ENCODE measurements around the gene APCDD1L.

The APCDD1L gene

DNA sequence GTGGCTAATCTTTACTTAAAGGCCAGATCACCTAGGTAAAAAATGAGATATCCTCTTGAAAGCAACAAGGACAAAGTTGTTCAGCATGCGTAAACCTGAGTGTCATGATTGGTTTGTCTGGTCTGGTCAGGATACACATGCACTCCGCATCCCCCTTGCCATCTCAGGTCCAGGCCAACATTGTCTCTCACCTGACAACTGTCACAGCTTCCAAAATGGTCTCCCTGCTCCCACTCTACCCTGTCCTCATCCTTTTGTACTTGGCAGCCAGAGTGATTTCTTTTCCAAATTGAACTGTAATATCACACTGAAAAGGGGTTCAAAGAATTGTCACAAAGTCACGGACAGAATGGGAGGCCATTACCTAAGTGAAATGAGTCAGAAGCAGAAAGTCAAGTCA lies 21.1 kb upstream of the APCDD1L start:
- TF ChIP-seq GATA1 (IDR thresholded peaks at IDR 0.05; ENCODE audit: low read depth, low read length) (no peak), POLR2A (IDR thresholded peaks at IDR 0.05; ENCODE audit: low read length) (no peak)

DNA sequence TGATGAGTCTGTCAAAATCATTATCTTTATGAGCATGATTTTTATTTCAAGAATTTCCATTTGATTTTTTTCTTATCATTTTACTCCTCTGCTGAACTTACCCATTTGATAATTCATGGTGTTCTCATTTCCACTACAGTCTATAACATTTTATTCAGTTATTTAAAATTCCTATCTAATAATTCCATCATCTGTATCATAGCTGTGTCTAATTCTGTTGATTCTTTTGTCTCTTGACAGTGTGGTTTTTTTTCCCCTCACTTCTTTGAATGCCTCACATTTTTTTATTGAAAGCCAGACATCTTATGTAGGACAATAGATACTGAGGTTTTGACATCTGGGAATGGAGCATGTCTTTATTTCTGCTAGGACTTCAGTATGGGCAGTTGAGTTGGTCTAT lies 16.5 kb upstream of the APCDD1L start:
- DNase-seq, result no peak
- TF ChIP-seq GATA1 (IDR thresholded peaks at IDR 0.05; ENCODE audit: low read depth, low read length) (no peak), POLR2A (IDR thresholded peaks at IDR 0.05; ENCODE audit: low read length) (no peak)

More for the DNA sequence above, 21.1 kb upstream of the APCDD1L start:
- DNase-seq, result no peak

DNA sequence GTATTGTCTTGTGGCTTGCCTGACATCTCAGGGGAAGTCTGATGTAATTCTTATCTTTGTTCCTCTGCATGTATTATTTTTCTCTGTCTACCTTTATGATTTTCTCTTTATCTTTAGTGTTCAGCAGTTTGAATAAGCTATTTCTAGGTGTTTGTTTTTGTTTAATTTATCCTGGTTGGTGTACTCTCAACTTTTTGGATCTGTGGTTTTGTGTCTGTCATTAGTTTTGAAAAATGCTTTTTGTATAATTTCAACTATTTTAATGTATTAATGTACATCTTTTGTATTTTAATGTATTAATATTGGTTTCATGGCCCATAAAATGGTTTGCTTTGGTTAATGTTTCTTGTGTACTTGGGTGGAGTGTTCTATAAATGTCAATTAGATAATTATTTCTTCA lies 15.9 kb upstream of the APCDD1L start:
- DNase-seq, result no peak
- TF ChIP-seq POLR2A (IDR thresholded peaks at IDR 0.05; ENCODE audit: low read length) (no peak), GATA1 (IDR thresholded peaks at IDR 0.05; ENCODE audit: low read depth, low read length) (no peak)

DNA sequence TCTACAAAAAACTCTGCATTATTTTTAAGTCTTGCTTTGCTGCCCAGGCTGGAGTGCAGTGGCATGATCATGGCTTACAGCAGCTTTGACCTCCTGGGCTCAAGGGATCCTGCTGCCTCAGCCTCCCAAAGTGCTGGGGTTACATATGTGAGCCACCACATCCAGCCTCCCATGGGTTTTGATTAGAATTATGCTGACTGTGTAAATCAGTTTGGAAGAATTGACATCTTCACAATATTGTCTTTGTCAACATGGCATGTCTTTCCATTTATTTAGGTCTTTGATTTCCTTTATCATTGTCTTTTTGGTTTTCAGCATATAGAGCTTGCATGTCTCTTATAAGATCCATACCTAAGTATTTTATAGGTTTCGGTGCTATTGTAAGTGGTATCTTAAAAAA lies 13.2 kb upstream of the APCDD1L start:
- no peak for DNase-seq
- TF ChIP-seq GATA1 (IDR thresholded peaks at IDR 0.05; ENCODE audit: low read depth, low read length), result no peak
- TF ChIP-seq POLR2A (IDR thresholded peaks at IDR 0.05; ENCODE audit: low read length), result no peak

DNA sequence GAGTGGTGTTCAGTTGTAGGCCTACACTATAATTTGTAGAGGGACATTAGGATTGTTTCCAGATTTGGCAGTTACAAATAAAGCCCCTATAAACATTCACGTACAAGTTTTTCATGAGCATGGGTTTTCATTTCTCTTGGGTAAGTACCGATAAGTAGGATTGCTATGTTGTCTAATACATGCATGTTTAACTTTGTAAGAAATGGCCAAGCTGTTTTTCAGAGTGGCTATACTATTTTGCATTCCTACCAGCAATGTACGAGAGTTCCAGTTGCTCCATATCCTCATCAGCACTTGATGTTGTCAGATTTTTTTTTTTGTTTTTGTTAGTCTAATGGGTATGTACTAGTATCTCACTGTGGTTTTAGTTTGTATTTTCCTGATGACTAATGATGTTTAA lies 11.2 kb upstream of the APCDD1L start:
- no peak for DNase-seq
- TF ChIP-seq GATA1 (IDR thresholded peaks at IDR 0.05; ENCODE audit: low read depth, low read length) (no peak), POLR2A (IDR thresholded peaks at IDR 0.05; ENCODE audit: low read length) (no peak)

DNA sequence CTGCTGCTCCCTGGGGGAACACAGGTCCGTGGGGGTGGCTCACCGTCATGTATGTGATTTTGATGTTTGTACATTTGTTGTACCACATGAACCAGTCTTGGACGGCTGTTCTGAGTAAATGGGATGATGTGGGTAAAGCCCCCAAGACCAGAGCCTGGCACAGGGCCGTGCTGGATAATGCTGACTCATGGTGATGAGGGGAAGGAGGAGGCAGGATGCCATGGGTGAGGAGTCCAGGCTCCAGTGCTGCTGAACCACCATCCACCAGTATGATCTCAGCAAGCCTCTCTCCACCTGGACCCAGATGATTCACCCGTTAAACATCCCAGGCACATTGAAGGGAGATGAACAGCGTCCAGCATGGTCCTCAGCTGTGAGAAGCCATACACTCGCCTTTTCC lies 9.6 kb upstream of the APCDD1L start:
- DNase-seq, result no peak

DNA sequence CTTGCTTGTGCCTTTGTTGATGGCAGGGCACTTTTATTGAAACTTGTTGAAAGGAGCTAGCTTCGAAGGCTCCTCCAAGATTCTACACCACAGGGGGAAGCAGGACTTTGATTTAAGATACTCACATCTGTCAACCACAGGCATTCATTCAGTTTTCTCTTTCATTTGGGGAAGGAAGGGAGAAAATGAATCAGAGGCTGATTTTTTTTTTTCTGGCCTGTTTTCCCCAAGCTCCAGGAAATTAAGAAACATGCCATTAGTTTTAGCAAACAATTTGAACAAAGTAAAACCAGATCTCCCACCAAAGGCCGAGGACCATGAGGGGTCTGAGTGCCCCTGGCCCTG lies 8.7 kb upstream of the APCDD1L start:
- DNase-seq, result no peak

More for the DNA sequence above, 9.6 kb upstream of the APCDD1L start:
- TF ChIP-seq GATA1 (IDR thresholded peaks at IDR 0.05; ENCODE audit: low read depth, low read length) (no peak), POLR2A (IDR thresholded peaks at IDR 0.05; ENCODE audit: low read length) (no peak)

DNA sequence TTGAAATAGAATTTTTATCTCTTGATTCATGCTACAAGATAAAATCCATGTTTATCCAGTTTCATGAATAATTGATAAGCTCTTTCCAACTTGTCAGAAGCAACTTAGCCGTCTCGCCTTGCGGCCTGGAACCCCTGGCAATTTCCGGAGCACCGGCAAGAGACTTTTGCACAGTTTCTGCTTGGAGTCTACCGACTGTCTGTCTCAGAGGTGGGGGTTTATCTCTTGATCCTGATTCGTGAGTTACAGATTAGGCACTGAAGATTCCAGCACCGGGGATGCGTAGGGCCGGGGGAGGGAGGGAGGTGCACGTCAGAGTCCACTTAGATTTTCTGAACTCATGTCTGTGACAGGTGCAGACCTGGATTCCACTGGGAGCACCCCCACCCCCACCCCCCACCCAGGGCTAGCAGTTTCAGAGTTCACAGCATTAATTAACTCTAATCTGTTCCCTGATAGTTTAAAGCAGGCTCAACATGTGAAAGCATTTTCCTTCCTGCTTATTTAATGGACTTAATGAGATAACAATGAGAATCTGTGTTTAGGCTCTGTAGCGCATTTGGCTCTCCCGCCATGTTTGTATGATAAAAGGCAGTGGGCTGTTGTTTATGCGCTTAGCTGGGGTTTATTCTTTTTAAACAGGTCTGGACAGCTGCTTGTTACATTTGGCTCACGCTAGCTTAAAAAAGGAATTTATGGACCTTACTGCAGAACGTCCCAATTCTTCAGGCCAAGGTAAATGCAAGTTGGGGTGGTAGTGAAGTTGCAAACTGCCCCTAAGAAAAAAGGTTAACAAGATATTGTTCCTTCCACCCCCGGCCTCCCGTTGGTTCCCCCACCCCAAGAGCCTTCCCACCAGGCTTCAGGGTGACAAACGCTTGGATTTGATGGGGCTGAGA lies 8.1 kb upstream of the APCDD1L start:
- DNase-seq, result no peak
- TF ChIP-seq POLR2A (IDR thresholded peaks at IDR 0.05; ENCODE audit: low read length) (no peak), GATA1 (IDR thresholded peaks at IDR 0.05; ENCODE audit: low read depth, low read length) (no peak)

More for the DNA sequence above, 8.7 kb upstream of the APCDD1L start:
- TF ChIP-seq GATA1 (IDR thresholded peaks at IDR 0.05; ENCODE audit: low read depth, low read length) (no peak), POLR2A (IDR thresholded peaks at IDR 0.05; ENCODE audit: low read length) (no peak)

DNA sequence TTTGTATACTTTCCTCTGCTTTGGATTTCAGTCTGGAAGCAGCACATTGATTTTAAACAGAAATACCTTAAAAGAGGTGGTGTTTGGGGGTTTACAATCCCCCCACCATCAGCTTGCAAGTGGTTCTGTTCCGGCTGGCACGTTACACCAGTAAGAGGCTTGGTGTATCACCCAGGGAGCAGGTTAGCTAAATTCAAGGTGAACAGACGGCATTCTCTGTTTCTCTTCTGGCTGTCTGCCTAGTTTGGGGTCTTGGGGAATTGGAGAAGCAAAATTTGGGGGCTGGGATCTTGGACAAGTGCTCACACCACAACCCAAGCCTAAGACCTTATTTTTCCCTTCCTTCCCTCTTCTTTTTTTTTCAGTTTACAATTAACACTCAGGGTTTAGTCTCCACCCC lies 7.5 kb upstream of the APCDD1L start:
- DNase-seq, result no peak
- TF ChIP-seq POLR2A (IDR thresholded peaks at IDR 0.05; ENCODE audit: low read length) (no peak), GATA1 (IDR thresholded peaks at IDR 0.05; ENCODE audit: low read depth, low read length) (no peak)

DNA sequence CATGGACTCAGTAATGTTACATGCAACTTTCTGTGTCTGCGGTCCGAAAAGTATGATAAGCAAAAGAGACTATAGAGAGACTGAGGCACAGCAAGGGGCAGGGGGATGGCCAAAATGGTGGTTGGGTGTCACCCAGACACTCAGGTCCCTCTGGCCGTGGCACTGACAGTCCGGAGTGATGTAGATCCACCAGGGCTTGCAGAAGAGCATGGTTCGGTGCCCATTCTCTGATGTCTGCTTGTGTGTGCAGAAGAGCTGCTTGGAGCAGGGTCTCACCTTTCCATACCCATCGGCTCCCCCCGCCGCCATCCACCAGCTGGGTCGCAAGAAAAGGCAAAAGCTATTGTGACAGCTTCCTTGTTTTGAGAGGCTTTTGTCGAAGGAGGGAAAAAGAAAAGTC lies 6.6 kb upstream of the APCDD1L start:
- TF ChIP-seq GATA1 (IDR thresholded peaks at IDR 0.05; ENCODE audit: low read depth, low read length) (no peak), POLR2A (IDR thresholded peaks at IDR 0.05; ENCODE audit: low read length) (no peak)
- DNase-seq, result no peak

DNA sequence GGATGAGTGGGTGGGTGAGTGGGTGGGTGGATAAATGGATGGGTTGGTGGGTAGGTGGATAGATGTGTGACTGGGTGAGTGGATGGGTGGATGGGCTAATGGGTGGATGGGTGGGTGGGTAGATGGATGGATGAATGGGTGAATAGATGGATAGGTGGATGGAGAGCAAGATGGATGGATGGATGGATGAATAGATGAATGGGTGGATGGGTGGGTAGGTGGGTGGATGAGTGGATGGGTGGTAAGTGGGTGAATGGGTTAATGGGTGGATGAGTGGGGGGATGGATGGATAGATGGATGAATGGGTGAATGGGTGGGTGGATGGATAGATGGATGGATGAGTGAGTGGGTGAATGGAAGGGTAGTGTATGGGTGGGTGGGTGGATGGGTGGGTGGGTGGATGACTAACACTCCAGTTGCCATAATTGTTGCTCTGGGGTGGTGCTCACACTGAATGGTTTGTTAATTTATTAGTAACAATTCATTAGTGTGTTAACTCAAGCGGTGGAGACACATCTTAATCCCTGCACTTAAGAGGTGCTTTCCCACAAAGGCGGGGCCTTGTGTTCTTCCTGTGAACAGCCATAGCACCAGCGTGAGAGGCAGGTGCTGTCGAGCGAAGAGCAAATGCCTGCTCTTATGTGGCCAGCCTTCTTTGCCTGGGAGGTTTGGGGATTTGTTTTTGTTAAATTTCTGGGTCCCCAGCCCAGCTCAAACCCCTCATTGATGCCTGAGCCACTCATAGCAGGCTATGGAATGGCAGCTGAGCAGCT lies 4.9 kb upstream of the APCDD1L start:
- TF ChIP-seq GATA1 (IDR thresholded peaks at IDR 0.05; ENCODE audit: low read depth, low read length), result no peak
- TF ChIP-seq POLR2A (IDR thresholded peaks at IDR 0.05; ENCODE audit: low read length), result no peak
- no peak for DNase-seq

DNA sequence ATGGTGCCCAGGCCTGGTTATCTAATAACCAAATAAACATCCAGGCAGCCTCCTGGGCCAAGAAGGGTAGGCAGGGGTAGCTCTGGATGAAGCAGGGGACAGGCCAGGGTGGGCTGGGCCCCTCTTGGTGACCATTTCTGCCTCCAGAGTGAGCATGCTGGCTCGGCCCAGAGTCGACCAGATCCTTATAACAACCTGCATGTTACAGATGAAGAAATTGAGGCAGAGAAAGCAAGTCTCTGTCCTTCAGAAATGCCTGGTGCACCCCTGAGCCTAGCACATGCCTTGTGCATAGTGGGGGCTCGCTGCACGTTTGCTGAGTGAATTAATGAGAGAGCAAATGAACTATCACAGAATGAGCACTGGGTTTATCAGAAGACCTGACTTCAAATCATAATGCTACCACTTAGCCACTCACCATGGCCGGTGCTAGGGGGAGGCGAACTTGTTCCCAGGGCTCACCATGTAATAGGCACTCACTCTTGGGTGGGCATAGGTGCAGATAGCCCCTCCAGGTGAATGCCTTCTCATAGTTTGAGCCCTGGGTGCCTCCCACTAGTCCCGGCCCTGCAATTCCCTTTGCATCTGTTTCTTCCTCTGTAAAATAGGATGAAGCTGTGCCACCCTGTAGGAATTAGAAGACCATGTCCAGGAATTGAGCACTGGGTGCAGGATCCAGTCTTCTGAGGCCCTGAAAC lies 3.8 kb upstream of the APCDD1L start:
- DNase-seq, result no peak

DNA sequence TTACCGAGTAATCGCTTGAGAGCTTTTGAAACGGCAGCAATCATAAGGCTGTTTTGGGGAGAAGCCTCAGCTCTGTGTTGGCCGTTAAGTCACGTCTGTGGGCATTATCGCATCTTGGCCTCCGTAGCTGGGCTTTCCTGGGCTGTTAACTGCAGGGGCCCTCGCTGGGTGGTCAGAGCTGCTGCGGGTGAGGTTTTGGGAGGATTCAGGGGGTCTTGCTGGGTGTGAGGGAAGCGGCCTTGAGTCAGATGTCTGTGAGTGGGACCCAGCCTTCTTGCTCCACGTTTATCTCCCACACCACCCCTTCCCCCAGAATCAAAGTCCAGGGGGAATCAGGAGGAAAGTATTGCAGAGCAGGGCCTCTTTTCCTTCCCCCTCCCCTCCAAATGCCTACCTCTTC lies 3.2 kb upstream of the APCDD1L start:
- no peak for DNase-seq
- TF ChIP-seq GATA1 (IDR thresholded peaks at IDR 0.05; ENCODE audit: low read depth, low read length) (no peak), POLR2A (IDR thresholded peaks at IDR 0.05; ENCODE audit: low read length) (no peak)

More for the DNA sequence above, 3.8 kb upstream of the APCDD1L start:
- no peak for TF ChIP-seq GATA1 (IDR thresholded peaks at IDR 0.05; ENCODE audit: low read depth, low read length)
- TF ChIP-seq POLR2A (IDR thresholded peaks at IDR 0.05; ENCODE audit: low read length), result no peak
